M059J (cell line): Measurements from ENCODE around the gene GPR68. TPM values are rescaled to one million over a fixed set of nuclear protein-coding genes. Genes with fewer than 3 reads are reported as not detected.
"Not testable (repeated sequence)": the region's sequence is repeated elsewhere in the genome, so short reads cannot be mapped to it uniquely, and the experiment has no call there.

ENCODE experiments used
- DNase-seq: peaks from one replicate; pipeline ENCODE4 v3.0.0-alpha.2; 2012; ENCODE audit warnings: low read depth
- total RNA-seq: library from RNA; depleted of rRNA; stranded (reverse); fragments of >200 nt; shearing (Covaris generic); gene quantifications from 2 replicates; pipeline ENCODE4 v1.2.3, GENCODE V29; 2014

GPR68 gene
- total RNA-seq, 1 experiment from 2014 or later = 1.6 TPM

DNA sequence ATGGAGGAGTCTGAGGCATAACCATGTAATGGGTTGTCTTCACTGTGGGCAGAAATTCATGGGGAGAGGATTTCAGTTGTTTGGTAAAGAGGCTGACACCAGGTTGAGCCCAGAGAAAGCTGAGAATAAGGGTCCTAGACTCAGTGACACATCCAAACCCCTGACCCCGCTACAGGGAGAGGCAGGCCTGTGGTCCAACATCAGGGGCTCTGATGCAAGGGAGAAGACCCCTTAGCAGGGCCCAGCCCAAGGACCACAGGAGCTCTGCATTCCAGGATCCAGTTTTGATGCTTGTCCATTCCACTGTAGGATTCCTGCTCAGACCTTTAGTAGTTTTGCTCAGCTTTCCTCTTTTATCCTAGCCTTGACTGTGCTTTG lies 15.5 kb downstream of the GPR68 start:
- no peak for DNase-seq

DNA sequence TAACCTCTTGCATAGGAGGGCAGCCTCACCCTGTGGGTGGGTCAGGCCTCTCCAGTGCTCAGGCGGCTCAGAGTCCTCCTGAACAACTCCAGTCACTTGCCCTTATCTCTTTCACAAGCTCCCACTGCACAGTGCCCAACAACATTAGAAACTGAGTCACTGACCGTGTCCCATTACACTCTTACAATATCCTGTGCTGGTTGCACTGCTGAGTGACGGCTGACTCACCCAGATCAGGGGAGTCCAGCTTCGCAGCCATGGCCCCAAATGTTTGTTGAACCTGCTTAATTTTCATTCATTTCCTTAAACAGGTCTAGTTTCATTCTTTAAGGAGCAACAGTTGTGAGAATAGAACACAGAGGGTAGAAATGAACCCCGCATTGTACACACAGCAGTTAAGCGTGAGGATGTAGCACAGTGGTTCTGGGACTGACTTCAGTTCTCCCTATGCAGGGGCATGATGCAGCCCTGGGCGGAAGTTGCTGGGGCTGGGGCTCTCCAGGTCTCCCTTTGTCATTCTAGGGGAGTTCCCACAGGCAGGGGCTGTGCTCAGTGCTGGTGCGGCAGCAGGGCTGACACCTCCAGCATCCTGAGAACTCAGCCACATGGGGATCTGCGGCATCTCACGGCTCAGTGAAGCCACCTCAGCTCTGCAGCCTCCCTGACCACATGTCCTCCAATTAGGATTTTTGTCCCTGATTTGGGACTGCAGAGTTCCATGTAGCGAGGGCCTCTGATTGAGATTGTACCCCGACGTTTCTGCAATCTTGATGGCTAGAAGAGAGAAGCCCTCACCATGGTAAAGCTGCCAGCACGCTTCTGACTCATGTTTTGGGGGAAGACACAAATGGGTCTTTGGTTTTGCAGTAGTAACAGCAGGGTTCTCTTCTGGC lies 16.1 kb downstream of the GPR68 start:
- DNase-seq = peak; percentile 82

DNA sequence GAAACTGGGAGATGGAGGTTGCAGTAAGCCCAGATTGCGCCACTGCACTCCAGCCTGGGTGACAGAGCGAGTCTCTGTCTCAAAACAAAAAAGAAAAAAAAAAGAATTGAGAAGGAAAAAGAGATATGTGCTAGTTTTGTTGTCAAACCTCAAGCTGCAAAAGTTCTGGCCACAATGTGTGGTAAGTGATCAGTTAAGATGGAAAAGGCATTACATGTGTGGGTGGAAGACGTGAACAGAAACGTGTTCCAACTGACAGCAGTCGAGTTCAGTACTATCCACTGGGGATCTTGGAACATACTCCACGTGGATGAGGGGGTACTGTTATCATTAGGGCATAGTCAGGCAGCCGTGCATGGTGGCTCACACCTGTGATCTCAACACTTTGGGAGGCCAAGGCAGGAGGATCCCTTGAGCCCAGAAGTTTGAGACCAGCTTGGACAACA lies 17.3 kb downstream of the GPR68 start:
- no peak for DNase-seq

DNA sequence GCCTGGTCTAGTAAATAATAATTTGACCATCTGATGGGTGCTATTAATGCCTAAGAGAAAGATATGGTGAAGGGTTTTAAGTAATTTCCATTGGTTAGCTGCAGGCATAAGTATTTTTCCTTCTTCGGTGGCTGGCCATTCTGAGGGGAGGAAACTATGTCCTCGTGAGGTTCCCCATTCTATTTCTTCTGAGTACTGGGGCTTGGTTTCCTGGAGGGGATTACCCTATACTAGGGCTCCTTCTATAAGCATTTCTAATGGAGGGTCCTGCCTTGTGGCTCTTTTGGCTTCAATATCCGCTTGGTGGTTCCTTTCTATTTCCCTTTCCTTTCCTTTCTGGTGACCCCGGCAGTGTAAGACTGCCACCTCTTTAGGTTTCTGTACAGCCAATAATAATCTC lies 18.1 kb downstream of the GPR68 start:
- DNase-seq = not testable (repeated sequence)

DNA sequence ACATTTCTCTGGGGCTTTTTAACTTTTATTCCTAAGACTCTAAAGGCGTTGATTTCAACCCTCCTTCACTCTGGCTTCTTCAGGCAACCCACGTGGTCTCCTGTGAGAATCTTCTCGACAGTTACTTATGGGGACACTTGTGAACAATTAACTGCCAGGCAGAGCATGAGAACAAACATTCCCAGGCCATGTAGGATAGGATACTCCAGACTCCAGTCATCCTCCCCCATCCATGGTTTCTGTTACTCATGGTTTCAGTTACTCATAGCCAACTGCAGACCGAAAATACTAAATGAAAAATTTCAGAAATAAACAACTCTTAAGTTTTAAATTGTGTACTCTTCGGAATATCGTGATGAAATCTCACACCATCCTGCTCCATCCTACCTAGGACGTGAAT lies 19.5 kb downstream of the GPR68 start:
- no peak for DNase-seq

DNA sequence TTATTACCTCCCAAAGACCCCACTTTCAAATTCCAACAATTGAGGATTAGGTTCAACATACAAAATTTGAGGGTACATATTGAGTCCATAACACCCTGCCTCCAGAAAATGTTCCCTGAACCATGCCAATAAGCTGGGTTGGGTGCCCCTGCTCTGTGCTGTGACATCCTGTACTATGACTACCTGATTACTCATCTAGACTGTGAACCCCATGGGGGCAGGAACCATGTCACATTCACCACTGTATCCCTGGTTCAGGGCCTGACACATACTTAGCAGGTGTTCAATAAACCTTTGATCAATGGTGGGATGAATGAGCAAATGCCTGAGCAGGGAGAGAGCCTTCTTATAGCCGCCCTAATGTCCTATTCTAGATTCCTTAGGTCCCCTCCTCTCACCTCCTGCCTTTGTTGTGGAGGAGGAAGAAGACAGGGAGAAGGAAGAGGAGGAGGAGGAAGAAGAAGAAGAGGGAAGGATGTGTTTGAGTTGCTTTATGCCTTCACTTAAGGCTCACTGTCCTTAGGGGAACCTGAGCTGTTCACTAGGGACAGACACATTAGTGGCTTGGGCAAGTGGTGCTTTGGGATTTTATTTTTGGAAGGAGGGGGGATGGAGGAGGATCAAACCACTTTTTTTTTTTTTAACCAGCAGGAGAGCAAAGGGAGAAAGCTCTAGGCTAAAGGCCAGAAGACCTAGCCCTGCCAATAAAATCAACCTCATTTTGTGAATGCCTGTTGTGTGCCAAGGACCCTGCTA lies 21.3 kb downstream of the GPR68 start:
- DNase-seq = no peak

DNA sequence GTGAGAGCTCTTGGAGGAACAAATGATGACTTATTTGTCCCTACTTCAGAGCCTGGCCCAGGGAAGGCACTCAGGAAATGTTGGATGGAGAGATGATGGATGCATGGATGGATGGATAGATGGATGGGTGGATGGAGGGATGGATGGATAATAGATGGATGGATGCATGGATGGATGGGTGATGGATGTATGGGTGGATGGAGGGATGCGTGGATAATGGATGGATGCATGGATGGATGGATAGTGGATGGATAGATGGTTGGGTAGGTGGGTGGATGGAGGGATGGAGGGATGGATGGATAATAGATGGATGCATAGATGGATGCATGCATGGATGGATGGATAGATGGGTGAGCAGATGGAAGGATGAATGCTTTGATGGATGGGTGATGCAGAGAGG lies 23.2 kb downstream of the GPR68 start:
- DNase-seq = no peak

DNA sequence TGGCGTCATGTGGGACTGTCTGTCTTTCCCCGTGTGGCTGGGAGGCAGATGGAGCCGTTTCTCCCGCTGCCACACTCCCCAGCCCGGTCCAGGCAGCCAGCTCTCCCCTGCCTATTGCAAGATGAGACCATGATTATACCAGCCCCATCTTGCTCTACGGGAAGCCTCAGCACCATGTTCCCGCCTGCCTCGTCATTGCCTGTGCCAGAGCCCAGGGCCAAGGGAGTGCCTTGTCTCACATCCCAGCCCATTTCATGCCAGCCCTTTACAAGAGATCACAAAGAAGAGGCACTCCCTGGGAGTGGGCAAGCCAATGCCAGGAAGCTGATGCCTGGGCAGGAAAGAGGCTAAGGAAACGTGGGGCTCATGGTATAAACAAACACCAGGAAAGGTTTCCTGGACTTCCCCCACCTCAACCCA lies 23.9 kb downstream of the GPR68 start:
- no peak for DNase-seq

DNA sequence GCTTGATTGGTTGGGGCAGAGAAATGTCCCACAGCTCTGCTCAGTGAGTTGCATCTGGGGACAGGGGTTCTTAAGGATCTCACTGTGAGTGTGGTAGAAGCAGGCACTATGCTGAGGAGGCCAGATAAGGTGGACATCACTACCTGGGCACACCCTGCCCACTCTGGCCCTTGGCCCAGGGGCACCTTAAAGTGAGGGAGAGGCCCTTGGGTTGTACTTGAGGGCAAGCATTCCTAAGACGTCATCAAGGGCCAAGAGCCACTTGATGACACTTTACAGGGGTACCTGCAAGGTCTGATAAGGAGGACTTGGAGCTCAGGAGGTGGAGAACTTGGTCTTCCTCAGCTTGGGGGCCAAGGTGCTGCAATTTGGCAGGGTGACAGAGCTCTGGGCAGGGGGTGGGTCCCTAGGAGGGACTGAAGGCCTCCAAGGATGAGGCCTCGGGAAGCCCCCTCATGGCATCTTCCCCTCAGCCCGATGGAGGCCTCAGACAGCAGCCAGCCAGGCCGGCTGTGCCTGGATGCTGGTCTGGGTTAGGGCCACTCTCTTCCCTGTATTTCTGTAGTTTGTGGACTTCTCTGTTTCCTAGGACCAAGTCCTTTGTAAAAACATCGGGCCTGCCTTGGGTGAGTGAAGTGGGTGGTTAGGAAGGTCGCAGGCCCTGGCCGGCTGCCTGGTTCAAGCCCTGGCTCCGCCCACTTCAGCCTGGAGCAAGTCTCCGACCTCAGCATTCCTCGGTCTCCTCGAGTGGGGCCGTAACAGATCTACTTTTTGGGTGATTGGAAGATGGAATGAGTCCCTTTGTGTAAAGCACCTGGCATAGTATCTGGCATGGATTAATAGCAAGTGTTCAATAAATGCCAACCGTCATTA lies 24.8 kb downstream of the GPR68 start:
- DNase-seq = no peak

DNA sequence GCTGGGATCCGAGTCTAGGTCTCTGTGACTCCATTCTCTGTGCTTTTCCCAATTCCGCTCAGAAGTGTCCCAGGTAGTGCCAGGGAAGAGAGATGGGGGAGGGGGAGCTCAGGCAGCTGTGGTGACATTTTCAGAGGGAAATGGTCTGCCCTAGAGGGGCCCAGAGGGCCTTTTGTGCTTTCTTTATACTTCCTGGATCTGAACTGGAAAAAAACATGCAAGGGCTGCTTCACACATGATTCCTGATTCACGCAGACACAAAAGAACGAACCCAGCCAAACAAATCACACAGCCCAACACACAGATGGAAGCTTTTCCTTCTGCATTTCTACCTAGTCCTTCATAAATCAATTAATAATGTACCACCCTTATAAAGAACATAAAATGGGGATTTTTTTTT lies 26.5 kb downstream of the GPR68 start:
- DNase-seq = no peak

DNA sequence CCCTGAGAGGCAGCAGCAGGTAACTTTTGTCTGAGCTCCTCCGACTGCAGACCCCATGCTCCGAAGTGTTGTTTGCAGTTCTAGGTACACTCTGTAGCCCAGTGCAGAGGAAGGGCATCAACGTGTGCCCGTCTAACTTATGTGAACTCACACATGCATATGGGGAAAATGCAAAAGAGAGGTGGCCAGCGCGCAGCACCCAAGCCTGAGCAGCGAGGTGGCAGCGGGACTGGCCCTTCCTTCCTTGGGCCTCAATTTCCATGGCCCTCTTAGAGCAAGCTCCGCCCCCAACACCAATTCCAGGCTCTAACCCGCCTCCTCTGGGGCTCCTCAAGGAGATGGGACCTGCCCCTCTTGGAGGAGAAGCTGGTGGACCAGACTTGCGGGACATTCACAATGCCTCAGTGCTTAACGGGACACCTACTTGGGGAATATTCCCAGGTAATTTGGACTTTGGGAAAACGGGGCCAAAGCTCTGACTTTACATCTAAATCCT lies 27.7 kb downstream of the GPR68 start:
- no peak for DNase-seq

DNA sequence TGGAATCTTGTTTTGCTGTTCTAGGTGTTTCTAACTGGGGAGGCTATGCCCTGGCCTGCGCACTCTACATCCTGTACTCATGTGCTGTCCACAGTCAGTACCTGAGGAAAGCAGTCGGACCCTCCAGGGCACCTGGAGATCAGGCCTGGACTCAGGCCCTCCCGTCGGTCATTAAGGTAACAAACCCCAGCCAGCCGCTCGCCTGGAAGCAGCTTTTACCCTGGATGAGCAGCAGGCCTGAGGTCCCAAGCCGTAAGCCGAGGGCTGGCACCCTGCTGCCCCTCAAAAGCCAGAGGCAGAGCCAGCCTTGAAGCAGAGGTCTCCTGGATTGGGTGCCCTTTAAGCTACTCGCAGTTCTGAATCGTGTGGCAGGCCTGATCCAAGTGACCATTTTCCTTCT lies 29.1 kb downstream of the GPR68 start:
- DNase-seq = no peak

DNA sequence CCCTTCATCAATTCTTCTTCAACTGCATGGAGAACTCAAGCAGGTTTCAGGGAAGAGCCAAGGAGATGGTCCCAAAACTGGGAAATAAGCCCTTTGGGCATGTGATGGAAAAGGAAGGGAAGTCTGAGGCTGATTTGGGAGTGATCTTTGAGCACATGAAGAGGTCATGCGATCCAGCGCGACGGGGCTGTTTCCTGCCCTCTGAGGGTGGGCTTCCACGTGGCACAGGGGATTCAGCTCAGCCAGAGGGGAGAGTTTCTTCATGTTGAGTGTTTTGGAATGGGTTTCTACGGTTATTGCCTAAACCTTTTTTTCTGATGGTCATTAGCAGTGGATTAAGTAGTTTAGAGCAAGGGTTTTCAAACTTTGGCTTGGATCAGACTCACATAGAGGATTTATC lies 30.2 kb downstream of the GPR68 start:
- DNase-seq = no peak

DNA sequence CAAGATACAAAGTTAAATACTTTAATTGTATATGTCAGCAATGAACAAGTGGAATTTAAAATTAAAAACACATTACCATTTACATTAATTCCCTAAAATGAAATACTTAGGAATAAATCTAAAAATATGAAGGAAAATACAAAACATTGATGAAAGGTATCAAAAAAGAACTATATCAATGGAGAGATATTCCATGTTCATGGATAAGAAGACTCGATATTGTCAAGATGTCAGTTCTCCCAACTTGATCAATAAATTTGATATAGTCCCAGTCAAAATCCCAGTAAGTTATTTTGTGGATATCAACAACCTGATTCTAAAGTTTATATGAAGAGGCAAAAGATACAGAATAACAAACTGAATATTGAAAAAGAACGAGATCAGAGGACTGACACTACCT lies 33.5 kb downstream of the GPR68 start:
- no peak for DNase-seq

DNA sequence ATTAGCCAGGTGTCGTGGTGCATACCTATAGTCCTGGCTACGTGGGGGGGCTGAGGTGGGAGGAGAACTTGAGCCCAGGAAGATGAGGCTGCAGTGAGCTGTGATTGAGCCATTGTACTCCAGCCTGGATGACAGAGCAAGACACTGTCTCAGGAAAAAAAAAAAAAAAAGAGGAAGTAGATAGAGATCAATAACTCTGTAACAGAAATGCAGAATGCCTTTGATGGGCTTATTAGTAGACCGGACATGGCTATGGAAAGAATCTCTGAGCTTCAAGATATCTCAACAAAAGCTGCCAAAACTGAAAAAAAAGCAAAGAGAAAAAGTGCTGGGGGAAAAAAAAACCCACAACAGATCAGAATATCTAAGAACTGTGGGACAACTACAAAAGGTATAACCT lies 37.5 kb downstream of the GPR68 start:
- DNase-seq = no peak

DNA sequence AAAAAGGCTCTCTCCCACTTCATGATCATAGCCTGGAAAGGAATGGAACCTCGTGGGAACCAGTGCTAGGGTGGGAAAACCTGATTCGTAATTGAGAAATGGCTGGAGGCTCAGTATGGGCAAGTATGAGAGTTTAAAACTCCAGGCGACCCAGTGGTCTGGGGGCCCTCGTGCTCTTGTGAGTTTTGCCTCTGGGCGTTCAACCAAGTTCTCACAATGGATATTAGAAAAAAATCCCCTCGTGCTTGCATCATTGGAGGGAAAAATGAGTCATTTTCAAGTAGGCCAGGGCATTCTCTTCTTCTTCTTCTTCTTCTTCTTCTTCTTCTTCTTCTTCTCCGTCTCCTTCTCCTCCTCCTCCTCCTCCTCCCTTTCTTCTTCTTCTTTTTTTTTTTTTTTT lies 39.0 kb downstream of the GPR68 start:
- no peak for DNase-seq

DNA sequence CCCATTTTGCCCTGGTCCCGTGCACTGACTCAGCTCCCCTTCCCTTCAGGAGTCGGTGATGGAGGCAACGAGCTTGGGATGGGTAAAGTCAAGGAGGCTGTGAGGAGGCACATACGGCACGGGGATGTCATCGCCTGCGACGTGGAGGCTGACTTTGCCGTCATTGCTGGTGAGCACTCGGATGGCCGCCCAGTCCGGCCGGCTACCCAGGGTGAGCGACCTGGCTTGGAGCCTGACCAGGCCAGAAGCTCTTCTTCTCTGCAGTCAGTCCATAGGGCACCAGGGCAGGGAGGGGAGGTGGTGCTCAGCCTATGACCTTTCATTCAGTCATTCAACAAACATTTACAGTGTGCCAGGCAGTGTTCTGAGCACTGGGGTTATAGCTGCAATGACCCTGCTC lies 39.8 kb downstream of the GPR68 start:
- DNase-seq = no peak

DNA sequence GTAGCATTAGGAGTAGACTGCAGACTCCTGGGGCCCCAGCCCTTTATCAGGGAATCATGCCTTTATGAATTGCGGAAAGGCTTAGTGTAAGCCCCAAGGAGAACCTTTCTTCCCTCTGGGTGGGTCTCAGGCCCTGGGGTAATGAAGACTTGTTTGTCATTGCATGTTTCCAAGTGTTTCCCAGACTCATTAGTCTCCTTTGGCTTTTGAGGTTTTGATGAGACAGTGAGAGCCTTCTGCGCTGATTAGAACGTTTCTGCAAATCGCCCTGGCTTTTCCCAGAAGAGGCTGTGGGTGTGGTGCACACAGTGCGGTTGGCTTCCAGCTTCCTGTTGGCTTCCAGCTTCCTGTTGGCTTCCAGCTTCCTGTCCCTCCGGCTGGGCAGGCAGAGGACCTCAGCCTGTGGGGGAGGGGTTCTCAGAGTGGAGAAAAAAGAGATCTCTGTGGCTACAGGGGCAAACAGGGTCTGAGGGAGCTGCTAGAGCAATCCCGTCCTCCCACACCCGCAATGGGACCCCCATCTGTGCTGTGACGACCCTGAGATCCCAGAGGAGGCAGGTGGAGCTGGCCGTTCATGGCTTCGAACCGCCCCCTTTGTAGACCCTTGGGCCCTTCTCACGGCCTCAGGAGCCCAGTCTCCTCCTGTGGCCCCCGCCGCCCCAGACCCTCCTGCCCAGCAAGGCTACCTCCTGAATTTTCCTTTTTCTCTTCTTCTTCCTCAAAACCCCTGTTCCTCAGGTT lies 42.1 kb downstream of the GPR68 start:
- DNase-seq = no peak

DNA sequence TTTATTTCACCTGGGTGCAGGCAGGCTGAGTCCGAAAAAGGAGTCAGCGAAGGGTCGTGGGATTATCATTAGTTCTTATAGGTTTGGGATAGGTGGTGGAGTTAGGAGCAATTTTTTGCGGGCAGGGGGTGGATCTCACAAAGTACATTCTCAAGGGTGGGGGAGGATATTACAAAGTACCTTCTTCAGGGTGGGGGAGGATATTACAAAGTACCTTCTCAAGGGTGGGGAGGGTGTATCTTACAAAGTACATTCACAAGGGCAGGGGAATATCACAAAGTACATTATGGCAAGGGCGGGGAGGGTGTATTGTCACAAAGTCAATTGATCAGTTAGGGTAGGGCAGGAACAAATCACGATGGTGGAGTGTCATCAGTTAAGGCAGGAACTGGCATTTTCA lies 43.7 kb downstream of the GPR68 start:
- DNase-seq = not testable (repeated sequence)

DNA sequence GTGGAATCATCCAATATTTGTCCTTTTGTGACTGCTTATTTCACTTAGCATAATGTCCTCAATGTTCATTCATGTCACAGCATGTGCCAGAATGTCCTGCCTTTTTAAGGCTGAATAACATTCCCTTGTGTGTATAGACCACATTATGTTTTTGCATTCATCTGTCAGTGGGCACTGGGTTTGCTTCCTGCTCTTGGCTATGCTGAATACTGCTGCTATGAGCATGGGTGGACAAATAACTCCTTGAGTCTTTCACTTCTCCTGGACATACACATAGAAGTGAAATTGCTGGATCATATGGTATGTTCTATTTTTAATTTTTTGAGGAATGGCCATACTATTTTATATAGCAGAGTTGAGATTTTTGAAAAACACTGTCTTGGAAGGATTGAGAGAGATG lies 46.9 kb downstream of the GPR68 start:
- no peak for DNase-seq

DNA sequence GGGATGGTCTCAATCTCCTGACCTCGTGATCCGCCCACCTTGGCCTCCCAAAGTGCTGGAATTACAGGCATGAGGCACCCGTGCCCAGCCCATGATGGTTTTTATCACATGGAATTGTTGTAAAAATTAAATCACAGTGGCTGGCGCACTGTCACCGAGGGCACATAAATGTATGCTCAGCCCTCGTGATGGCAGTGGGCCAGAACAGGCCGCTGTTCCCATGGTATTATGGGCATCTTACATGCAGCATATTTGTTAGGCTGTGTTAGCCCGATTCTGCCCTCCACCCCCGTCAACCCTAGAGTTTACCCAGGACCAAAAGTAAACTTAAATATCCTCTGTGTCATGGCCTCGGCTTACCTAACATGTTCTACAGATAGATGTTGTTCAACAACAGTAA lies 48.6 kb downstream of the GPR68 start:
- no peak for DNase-seq
